Right lobe of liver (tissue), 4 donors: ENCODE measurements around the gene CHAF1A.

ENCODE experiments used
- CTCF ChIP-seq, 4 donors: fragments of 200-600 bp in 3 of 4; fragments of 450-650 bp in 1 of 4; IDR thresholded peaks; one replicate each; pipeline versions ENCODE4 v1.5.1 to v1.8.0; 2016 to 2022; ENCODE audit warnings: antibody characterized with exemption in 4 of 4, mild to moderate bottlenecking in 2 of 4
- POLR2A ChIP-seq: fragments of 450-650 bp; IDR thresholded peaks from one replicate; pipeline ENCODE4 v1.6.1; 2017; ENCODE audit warnings: antibody characterized with exemption, mild to moderate bottlenecking
- donor health status: DM: no; HTN: no; CAD: no.
- donor health status: DM: no; HTN: no; CAD: no.
- donor health status: DM: no; HTN: yes; CAD: no.

GRCh38 chr19:4379383-4380253, 22.8 kb upstream of the CHAF1A start:
- no peak for TF ChIP-seq CTCF (IDR thresholded peaks at IDR 0.05)
- no peak for TF ChIP-seq POLR2A
